ENCODE results near the gene CNTLN. TPM values are rescaled to one million over a fixed set of nuclear protein-coding genes. Genes with fewer than 3 reads are reported as not detected.
"Not testable (repeated sequence)": the region's sequence is repeated elsewhere in the genome, so short reads cannot be mapped to it uniquely, and the experiment has no call there.

CNTLN gene
- total RNA-seq, 3 donors from 2014 or later: 13.6 to 19.7 (median 14.6) TPM

DNA sequence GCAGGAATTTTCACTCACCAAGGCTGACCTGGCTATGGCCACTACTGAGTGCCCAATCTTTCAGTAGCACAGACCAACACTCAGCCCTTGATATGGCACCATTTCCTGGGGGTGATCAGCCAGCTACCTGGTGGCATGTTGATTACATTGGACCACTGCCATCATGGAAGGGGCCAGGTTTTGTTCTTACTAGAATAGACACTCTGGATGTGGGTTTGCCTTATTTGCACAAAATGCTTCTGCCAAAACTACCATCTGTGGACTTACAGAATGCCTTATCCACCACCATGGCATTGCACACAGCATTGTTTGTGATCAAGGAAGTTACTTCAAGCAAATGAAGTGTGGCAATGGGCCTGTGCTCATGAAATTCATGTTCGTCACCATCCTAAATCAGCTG is 374.3 kb downstream of the CNTLN start:
- Histone ChIP-seq H3K27ac (no peak overlapping the region), H3K4me1 (no peaks in the 10 kb centered on the region), H3K27me3 (no peaks in the 10 kb centered on the region), H3K4me3 (no peak overlapping the region), H3K36me3 (no peaks in the 10 kb centered on the region), H3K9me3 (no peaks in the 10 kb centered on the region)
- DNase-seq (ENCODE audit: low spot score in 2 of 2): no peak
- no peak for TF ChIP-seq POLR2A (IDR thresholded peaks at IDR 0.05)
- TF ChIP-seq POLR2AphosphoS5 (IDR thresholded peaks at IDR 0.05): no peak
- TF ChIP-seq, protein P1, sequence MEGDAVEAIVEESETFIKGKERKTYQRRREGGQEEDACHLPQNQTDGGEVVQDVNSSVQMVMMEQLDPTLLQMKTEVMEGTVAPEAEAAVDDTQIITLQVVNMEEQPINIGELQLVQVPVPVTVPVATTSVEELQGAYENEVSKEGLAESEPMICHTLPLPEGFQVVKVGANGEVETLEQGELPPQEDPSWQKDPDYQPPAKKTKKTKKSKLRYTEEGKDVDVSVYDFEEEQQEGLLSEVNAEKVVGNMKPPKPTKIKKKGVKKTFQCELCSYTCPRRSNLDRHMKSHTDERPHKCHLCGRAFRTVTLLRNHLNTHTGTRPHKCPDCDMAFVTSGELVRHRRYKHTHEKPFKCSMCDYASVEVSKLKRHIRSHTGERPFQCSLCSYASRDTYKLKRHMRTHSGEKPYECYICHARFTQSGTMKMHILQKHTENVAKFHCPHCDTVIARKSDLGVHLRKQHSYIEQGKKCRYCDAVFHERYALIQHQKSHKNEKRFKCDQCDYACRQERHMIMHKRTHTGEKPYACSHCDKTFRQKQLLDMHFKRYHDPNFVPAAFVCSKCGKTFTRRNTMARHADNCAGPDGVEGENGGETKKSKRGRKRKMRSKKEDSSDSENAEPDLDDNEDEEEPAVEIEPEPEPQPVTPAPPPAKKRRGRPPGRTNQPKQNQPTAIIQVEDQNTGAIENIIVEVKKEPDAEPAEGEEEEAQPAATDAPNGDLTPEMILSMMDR (IDR thresholded peaks at IDR 0.05): no peak
- intact Hi-C loops (cut with DNase I; ENCODE audit: low total_unique reads): no loop called here

- H3K4me1 ChIP-seq: no peaks in the 10 kb centered on the region
- no peak for DNase-seq (ENCODE audit: low spot score in 2 of 2)
- H3K27me3 ChIP-seq: no peaks in the 10 kb centered on the region
- no peak for TF ChIP-seq POLR2AphosphoS5 (IDR thresholded peaks at IDR 0.05)
- no peak for TF ChIP-seq POLR2A (IDR thresholded peaks at IDR 0.05)
- TF ChIP-seq, protein P1 (IDR thresholded peaks at IDR 0.05): no peak
- no peak overlapping the region for H3K27ac ChIP-seq
- intact Hi-C loops (cut with DNase I; ENCODE audit: low total_unique reads): no loop called here
- no peaks in the 10 kb centered on the region for H3K36me3 ChIP-seq
- H3K4me3 ChIP-seq: no peak overlapping the region
- H3K9me3 ChIP-seq: no peaks in the 10 kb centered on the region
Measured at GRCh38 chr9:17509701-17510100, 374.9 kb downstream of the CNTLN start.

DNA sequence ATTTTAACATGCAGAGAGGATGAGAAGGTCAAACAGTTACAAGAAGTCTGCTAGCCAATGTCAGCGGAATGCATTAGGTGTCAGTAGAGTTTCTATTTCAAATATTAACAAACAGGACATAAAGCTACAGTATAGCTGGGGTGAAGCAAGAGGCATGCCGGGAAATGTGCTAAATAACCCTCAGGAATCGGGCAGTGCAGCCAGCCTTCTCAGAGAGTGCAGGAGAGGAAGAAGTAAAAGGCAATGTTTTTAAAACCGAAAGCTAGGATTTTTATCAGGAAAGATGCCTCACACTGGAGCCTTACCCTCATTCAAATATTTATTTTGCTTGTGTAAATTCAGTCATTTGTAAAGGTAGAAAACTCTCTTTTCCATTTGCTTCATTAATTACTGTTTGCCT is 384.9 kb downstream of the CNTLN start:
- Histone ChIP-seq H3K27me3 (no peaks in the 10 kb centered on the region), H3K36me3 (no peaks in the 10 kb centered on the region), H3K27ac (no peak overlapping the region), H3K4me1 (no peaks in the 10 kb centered on the region), H3K4me3 (no peak overlapping the region), H3K9me3 (no peaks in the 10 kb centered on the region)
- TF ChIP-seq, protein P1 (IDR thresholded peaks at IDR 0.05): no peak
- TF ChIP-seq POLR2AphosphoS5 (IDR thresholded peaks at IDR 0.05) (no peak), POLR2A (IDR thresholded peaks at IDR 0.05) (no peak)
- intact Hi-C loops (cut with DNase I; ENCODE audit: low total_unique reads): no loop called here
- DNase-seq (ENCODE audit: low spot score in 2 of 2): no peak

- H3K4me1 ChIP-seq: no peaks in the 10 kb centered on the region
- no peak overlapping the region for H3K27ac ChIP-seq
- DNase-seq (ENCODE audit: low spot score in 2 of 2): no peak
- no peaks in the 10 kb centered on the region for H3K27me3 ChIP-seq
- H3K4me3 ChIP-seq: no peak overlapping the region
- TF ChIP-seq POLR2A (IDR thresholded peaks at IDR 0.05): no peak
- no peak for TF ChIP-seq POLR2AphosphoS5 (IDR thresholded peaks at IDR 0.05)
- TF ChIP-seq, protein P1 (IDR thresholded peaks at IDR 0.05): no peak
- intact Hi-C loops (cut with DNase I; ENCODE audit: low total_unique reads): no loop called here
- no peaks in the 10 kb centered on the region for H3K9me3 ChIP-seq
- no peaks in the 10 kb centered on the region for H3K36me3 ChIP-seq
Measured at GRCh38 chr9:17520268-17521064, 385.6 kb downstream of the CNTLN start.

DNA sequence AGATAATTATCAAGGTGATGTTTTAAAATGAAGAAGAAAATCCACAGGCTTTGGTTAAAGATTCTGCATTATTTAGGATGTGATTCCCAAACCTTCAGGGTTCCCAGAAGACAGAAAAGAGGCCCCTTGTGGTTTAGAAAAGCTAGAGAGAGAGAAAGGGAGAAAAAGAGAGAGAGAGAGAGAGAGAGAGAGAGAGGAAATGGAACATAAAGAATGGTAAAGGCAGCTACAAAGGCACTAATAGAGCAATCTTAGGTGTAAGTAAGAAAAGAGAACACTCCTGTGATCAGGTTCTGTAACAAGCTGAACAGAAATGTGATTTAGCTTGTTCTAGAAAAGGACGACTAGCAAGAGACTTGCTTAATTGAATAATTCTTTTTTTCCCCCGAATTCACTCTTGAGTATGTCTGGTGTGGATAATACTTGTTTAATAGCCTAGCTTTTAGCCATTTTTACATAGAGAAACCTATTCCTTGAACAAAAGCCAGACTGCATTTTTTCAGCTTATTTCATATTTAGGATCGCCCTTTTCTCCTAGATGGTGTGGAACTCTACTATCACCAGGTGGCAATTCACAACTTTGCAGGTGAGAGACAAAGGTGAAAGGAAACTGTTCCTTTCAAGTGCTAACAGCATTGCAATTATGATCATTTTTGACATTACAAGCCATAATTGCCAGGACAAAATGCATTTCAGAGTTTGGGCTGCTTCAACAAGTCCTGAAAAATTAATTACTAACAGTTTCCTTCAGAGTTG is 386.4 kb downstream of the CNTLN start:
- no peaks in the 10 kb centered on the region for H3K4me1 ChIP-seq
- no peaks in the 10 kb centered on the region for H3K9me3 ChIP-seq
- intact Hi-C loops (cut with DNase I; ENCODE audit: low total_unique reads): no loop called here
- TF ChIP-seq POLR2A (IDR thresholded peaks at IDR 0.05): no peak
- no peak overlapping the region for H3K27ac ChIP-seq
- H3K4me3 ChIP-seq: no peak overlapping the region
- DNase-seq (ENCODE audit: low spot score in 2 of 2): no peak
- no peaks in the 10 kb centered on the region for H3K36me3 ChIP-seq
- H3K27me3 ChIP-seq: no peaks in the 10 kb centered on the region

- H3K4me1 ChIP-seq; intact Hi-C loops (cut with DNase I; ENCODE audit: low total_unique reads); H3K27ac ChIP-seq; H3K27me3 ChIP-seq; DNase-seq (ENCODE audit: low spot score in 2 of 2); H3K36me3 ChIP-seq; H3K9me3 ChIP-seq; H3K4me3 ChIP-seq: not testable (repeated sequence)
Measured at GRCh38 chr9:17526726-17527125, 391.9 kb downstream of the CNTLN start.
